Measurements from ENCODE around the gene THEM5. TPM values are rescaled to one million over a fixed set of nuclear protein-coding genes. Genes with fewer than 3 reads are reported as not detected.

THEM5 gene, protein sequence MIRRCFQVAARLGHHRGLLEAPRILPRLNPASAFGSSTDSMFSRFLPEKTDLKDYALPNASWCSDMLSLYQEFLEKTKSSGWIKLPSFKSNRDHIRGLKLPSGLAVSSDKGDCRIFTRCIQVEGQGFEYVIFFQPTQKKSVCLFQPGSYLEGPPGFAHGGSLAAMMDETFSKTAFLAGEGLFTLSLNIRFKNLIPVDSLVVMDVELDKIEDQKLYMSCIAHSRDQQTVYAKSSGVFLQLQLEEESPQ
- total RNA-seq: not detected in 2 replicates

DNA sequence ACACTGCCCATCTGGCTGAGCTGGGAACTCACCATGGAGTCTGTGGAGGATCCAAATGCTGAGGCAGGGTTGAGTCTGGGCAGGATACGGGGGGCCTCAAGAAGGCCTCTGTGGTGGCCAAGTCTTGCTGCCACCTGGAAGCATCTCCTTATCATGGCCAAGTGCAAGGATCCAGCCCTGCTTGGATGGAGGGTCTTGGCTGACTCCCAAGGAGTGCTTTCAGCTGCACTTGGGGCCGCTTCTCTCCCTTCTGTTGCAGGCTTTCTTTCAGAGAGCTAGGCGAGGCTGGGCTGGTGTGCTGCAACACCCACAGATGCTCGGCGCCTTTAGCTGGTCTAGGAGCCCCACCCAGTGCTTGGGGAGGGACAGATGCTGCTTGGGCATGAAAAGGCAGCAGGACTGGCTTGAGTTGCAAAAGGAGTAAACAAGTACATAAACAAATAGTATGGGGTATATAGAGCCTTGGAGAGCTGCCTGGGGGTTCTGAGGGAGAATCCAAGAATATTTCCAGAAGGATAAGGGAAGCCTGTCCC lies at the start of gene THEM5:
Gene THEM5 (minus strand): TSS at position 302 of the 533 bp plus-strand sequence. CDS start 147 bp downstream, at position 155.

DNA sequence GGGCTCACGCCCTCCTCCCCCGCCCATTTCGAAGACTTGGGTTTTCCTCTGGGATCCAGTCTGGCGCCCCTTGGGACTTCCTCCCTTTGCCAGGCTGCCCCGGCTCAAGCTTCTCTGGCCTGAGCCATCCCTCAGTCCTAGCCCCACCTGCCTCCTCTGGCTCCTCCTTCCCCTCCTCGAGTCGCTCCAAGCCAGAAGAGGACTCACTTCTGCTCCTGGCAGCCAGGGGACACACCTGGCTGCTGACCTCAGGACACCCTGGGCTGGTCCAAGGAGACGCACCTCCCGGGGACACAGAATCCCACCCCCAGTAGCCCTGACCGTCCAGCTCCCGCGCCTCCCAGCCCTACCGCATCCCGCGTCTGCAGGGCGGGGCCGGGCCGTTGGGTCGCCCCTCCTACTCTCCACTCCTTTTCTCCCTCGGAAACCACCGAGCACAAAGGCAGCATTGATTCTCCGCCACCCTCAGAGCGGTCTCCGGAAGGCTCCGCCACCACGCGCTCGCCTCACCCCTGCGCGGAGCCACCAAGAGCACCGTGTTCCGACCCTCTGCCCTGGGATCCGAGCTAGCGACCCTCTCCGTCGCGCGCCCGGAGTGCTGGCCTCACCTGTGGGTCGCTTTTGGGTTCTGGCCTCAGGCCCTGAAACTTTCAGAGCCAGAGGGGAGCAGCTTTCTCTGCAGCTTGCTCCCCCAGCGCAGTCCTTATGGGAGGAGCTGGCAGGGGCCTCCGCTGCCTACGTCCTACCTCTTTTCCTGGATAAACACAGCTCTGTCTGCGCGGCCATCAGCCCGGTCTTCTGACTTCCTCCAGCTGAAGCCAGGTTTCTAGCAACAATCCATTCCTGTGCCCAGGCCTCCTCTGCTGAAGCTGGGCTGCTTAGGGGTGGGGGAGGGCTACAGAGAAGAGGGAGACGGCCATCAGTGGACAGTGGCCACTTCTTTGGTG lies 13.8 kb downstream of the THEM5 start, which contains the start of gene C2CD4D:
Gene C2CD4D (minus strand): TSS at position 364 of the 947 bp plus-strand sequence. CDS start 831 bp downstream, outside the sequence.

DNA sequence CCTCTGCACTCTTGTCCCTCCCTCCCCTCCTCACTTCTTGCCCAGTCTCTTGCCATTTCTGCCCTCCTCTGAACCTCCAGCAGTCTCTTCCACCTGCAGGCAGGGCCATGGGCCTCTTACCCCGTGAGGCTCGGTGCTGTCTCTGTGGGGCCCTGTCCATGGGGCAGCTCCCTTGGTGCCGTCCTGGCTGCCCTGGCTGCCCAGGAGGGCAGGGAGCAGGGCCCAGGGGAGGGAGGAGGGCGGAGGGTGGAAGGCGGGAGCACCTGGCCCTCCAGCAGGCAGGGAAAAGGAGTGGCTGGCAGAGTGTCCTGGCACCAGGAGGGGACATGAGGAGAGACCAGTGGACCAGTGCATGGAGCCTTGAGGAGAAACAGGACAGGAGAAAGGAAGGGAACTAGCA lies 21.9 kb downstream of the THEM5 start, which contains the start of gene RORC:
Gene RORC (minus strand): TSS at position 198 of the 400 bp plus-strand sequence. CDS start 38 bp downstream, at position 160.

GRCh38 chr1:151805066-151805820 lies 48.3 kb downstream of the THEM5 start, which contains the start of gene LINGO4:
LINGO4 (minus strand) TSS chr1:151805419; CDS start chr1:151802704, 2,715 bp downstream.

Other genes with a start within 250 kb of the THEM5 start
- 9.9 and 28.6 TPM in 2 replicates for gene SNX27, start 241.7 kb downstream of the THEM5 start, total RNA-seq
- not detected in 2 replicates for gene CELF3, start 136.9 kb downstream of the THEM5 start, total RNA-seq
- gene RIIAD1, start 132.2 kb downstream of the THEM5 start, total RNA-seq: not detected in 2 replicates
- gene MRPL9, start 90.2 kb downstream of the THEM5 start, total RNA-seq: 84.4 and 102 TPM in 2 replicates
- gene TDRKH, start 63.2 kb downstream of the THEM5 start, total RNA-seq: 3.2 and 6.4 TPM in 2 replicates
- not detected in 2 replicates for gene LINGO4, start 48.3 kb downstream of the THEM5 start, total RNA-seq
- not detected in 2 replicates for gene RORC, start 21.9 kb downstream of the THEM5 start, total RNA-seq
- not detected in 2 replicates for gene C2CD4D, start 13.9 kb downstream of the THEM5 start, total RNA-seq
- 5.4 and 5.5 TPM in 2 replicates for gene THEM4, start 55.8 kb upstream of the THEM5 start, total RNA-seq
- gene S100A10, start 140.1 kb upstream of the THEM5 start, total RNA-seq: 122 and 213 TPM in 2 replicates
- 16.2 and 19.0 TPM in 2 replicates for gene S100A11, start 183.3 kb upstream of the THEM5 start, total RNA-seq
- not detected in 2 replicates for gene TCHHL1, start 235.4 kb upstream of the THEM5 start, total RNA-seq